H9 (cell line): ENCODE measurements around the gene DCDC1. TPM values are rescaled to one million over a fixed set of nuclear protein-coding genes. Genes with fewer than 3 reads are reported as not detected.

Experiments used
- DNase-seq: peaks from one replicate; pipeline ENCODE4 v3.0.0-alpha.2; 2017
- H2AFZ ChIP-seq: one replicate; pipeline ENCODE4 v1.6.1; 2013; ENCODE audit warnings: mild to moderate bottlenecking, low read length, control low read depth, moderate library complexity
- H2AK5ac ChIP-seq: 2 replicates; pipeline ENCODE4 v1.6.1; 2013; ENCODE audit warnings: low read length, control low read depth, mixed read lengths; ENCODE audit not compliant: insufficient read length
- H2BK120ac ChIP-seq: one replicate; pipeline ENCODE4 v1.6.1; 2013; ENCODE audit warnings: low read depth, mild to moderate bottlenecking, low read length, control low read depth, inconsistent platforms; ENCODE audit not compliant: poor library complexity, severe bottlenecking
- H2BK12ac ChIP-seq: 2 replicates; pipeline ENCODE4 v1.6.1; 2013; ENCODE audit warnings: low read length, control low read depth, mixed read lengths, low read depth; ENCODE audit not compliant: insufficient read length
- H2BK15ac ChIP-seq: 2 replicates; pipeline ENCODE4 v1.6.1; 2013; ENCODE audit warnings: low read depth, low read length, control low read depth
- H2BK20ac ChIP-seq: one replicate; pipeline ENCODE4 v1.6.1; 2013; ENCODE audit warnings: low read depth, mild to moderate bottlenecking, low read length, control low read depth, inconsistent platforms; ENCODE audit not compliant: poor library complexity, severe bottlenecking
- H2BK5ac ChIP-seq: 2 replicates; pipeline ENCODE4 v1.6.1; 2013; ENCODE audit warnings: low read length, control low read depth, mixed read lengths; ENCODE audit not compliant: insufficient read length
- H3K14ac ChIP-seq: 2 replicates; pipeline ENCODE4 v1.6.1; 2013; ENCODE audit warnings: low read length, control low read depth; ENCODE audit not compliant: insufficient read depth
- H3K18ac ChIP-seq: 2 replicates; pipeline ENCODE4 v1.6.1; 2013; ENCODE audit warnings: low read depth, mild to moderate bottlenecking, mixed read lengths, low read length, control low read depth; ENCODE audit not compliant: insufficient read length
- H3K23ac ChIP-seq: 2 replicates; pipeline ENCODE4 v1.6.1; 2013; ENCODE audit warnings: low read length, control low read depth, mixed read lengths, low read depth; ENCODE audit not compliant: insufficient read length
- H3K23me2 ChIP-seq: 2 replicates; pipeline ENCODE4 v1.6.1; 2013; ENCODE audit warnings: low read depth, mild to moderate bottlenecking, mixed read lengths, low read length, control low read depth; ENCODE audit not compliant: insufficient read length, poor library complexity, severe bottlenecking
- H3K27ac ChIP-seq: 2 replicates; pipeline ENCODE4 v1.5.1; 2013; ENCODE audit warnings: low read length, control low read depth, mixed read lengths, low read depth; ENCODE audit not compliant: insufficient read length
- H3K27me3 ChIP-seq: 2 replicates; pipeline ENCODE4 v1.6.1; 2013; ENCODE audit warnings: low read length, control low read depth, inconsistent platforms; ENCODE audit not compliant: insufficient read depth
- H3K4ac ChIP-seq: 2 replicates; pipeline ENCODE4 v1.6.1; 2013; ENCODE audit warnings: low read depth, mild to moderate bottlenecking, control low read depth, inconsistent platforms, low read length, moderate library complexity
- H3K4me1 ChIP-seq: 2 replicates; pipeline ENCODE4 v1.6.1; 2013; ENCODE audit warnings: low read length, control low read depth, inconsistent platforms; ENCODE audit not compliant: insufficient read depth
- H3K4me2 ChIP-seq: 2 replicates; pipeline ENCODE4 v1.6.1; 2013; ENCODE audit warnings: low read length, control low read depth, mixed read lengths; ENCODE audit not compliant: insufficient read length, insufficient read depth
- H3K56ac ChIP-seq: 2 replicates; pipeline ENCODE4 v1.6.1; 2013; ENCODE audit warnings: low read depth, mild to moderate bottlenecking, mixed read lengths, low read length, control low read depth; ENCODE audit not compliant: insufficient read length
- H3K79me1 ChIP-seq: 2 replicates; pipeline ENCODE4 v1.6.1; 2013; ENCODE audit warnings: low read depth, mild to moderate bottlenecking, moderate library complexity, low read length, control low read depth, inconsistent platforms; ENCODE audit not compliant: insufficient read depth, poor library complexity, severe bottlenecking
- H3K79me2 ChIP-seq: 2 replicates; pipeline ENCODE4 v1.6.1; 2013; ENCODE audit warnings: low read length, control low read depth, inconsistent platforms; ENCODE audit not compliant: insufficient read depth
- H3K9ac ChIP-seq: 2 replicates; pipeline ENCODE4 v1.6.1; 2013; ENCODE audit warnings: low read length, control low read depth, mixed read lengths; ENCODE audit not compliant: insufficient read length; ENCODE audit errors: extremely low read depth
- H3K9me3 ChIP-seq: one replicate; pipeline ENCODE4 v1.6.1; 2013; ENCODE audit warnings: low read depth, low read length, inconsistent platforms; ENCODE audit not compliant: control insufficient read depth
- H3T11ph ChIP-seq: one replicate; pipeline ENCODE4 v1.6.1; 2013; ENCODE audit warnings: mild to moderate bottlenecking, low read length, control low read depth, inconsistent platforms
- H4K20me1 ChIP-seq: one replicate; pipeline ENCODE4 v1.6.1; 2013; ENCODE audit not compliant: control insufficient read depth, insufficient read length, insufficient read depth
- H4K5ac ChIP-seq: 2 replicates; pipeline ENCODE4 v1.6.1; 2013; ENCODE audit warnings: low read depth, mild to moderate bottlenecking, mixed read lengths, low read length, control low read depth; ENCODE audit not compliant: insufficient read length
- H4K8ac ChIP-seq: replicated peaks from 2 replicates; pipeline ENCODE4 v1.6.1; 2013; ENCODE audit warnings: low read length, control low read depth, mixed read lengths, low read depth; ENCODE audit not compliant: insufficient read length
- H4K91ac ChIP-seq: 2 replicates; pipeline ENCODE4 v1.6.1; 2013; ENCODE audit warnings: low read depth, mild to moderate bottlenecking, moderate library complexity, mixed read lengths, low read length, control low read depth; ENCODE audit not compliant: insufficient read length
- H3K27ac Mint-ChIP-seq, 3 experiments: 2 replicates in 2 of 3; 3 replicates in 1 of 3; pipeline ENCODE4 v1.8.0; 2020 to 2021; ENCODE audit warnings: mixed read lengths in 3 of 3, mild to moderate bottlenecking in 1 of 3, moderate library complexity in 1 of 3
- H3K27me3 Mint-ChIP-seq: 2 replicates; pipeline ENCODE4 v1.8.0; 2021; ENCODE audit warnings: low read depth, mild to moderate bottlenecking, moderate library complexity, mixed read lengths
- H3K36me3 Mint-ChIP-seq, 3 experiments: 2 replicates in 2 of 3; 3 replicates in 1 of 3; pipeline ENCODE4 v1.8.0; 2020 to 2021; ENCODE audit warnings: low read depth in 3 of 3, mixed read lengths in 3 of 3; ENCODE audit not compliant: insufficient read depth in 1 of 3
- H3K4me1 Mint-ChIP-seq, 2 experiments: 2 replicates each; pipeline ENCODE4 v1.8.0; 2020; ENCODE audit warnings: mixed read lengths in 2 of 2
- H3K4me3 Mint-ChIP-seq, 2 experiments: 2 replicates in 1 of 2; 3 replicates in 1 of 2; pipeline ENCODE4 v1.8.0; 2020 to 2021; ENCODE audit warnings: mild to moderate bottlenecking in 2 of 2, mixed read lengths in 2 of 2, moderate library complexity in 1 of 2
- H3K9me3 Mint-ChIP-seq, 2 experiments: 2 replicates in 1 of 2; 3 replicates in 1 of 2; pipeline ENCODE4 v1.8.0; 2020; ENCODE audit warnings: mild to moderate bottlenecking in 2 of 2, mixed read lengths in 2 of 2, moderate library complexity in 1 of 2
- CTCF ChIP-seq: fragments of 200-600 bp; sonication (generic); conservative IDR thresholded peaks from 3 replicates; pipeline ENCODE4 v1.8.0; 2021; ENCODE audit warnings: antibody characterized with exemption, mild to moderate bottlenecking
- WGBS: extraction: QIAGEN DNeasy Blood & Tissue Kit; methylation state at CpG from one replicate; pipeline ENCODE4 v1.1.7; 2013; ENCODE audit warnings: missing lambda C conversion rate, low lambda C conversion rate, mixed read lengths; ENCODE audit not compliant: insufficient read length; ENCODE audit errors: extremely low coverage; 5-methylcytosine and 5-hydroxymethylcytosine counted together
- total RNA-seq: library from RNA; stranded (reverse); gene quantifications from 2 replicates; pipeline ENCODE4 v1.2.1, GENCODE V29; 2021

DCDC1 gene
- total RNA-seq, 1 experiment from 2014 or later = 0.09 TPM

- no peak overlapping the region for H4K8ac ChIP-seq
- DNase-seq = no peak
- no peak overlapping the region for H4K91ac ChIP-seq
- no peak overlapping the region for H3K4ac ChIP-seq
- no peak overlapping the region for H3K4me3 Mint-ChIP-seq
- H3K23me2 ChIP-seq = no peaks in the 10 kb centered on the region
- no peaks in the 10 kb centered on the region for H3K79me1 ChIP-seq
- H2BK20ac ChIP-seq = no peak overlapping the region
- no peak overlapping the region for H3K56ac ChIP-seq
- no peaks in the 10 kb centered on the region for H3K9me3 ChIP-seq
- no peaks in the 10 kb centered on the region for H3K4me1 ChIP-seq
- H3K27ac ChIP-seq = no peak overlapping the region
- TF ChIP-seq CTCF = no peak
- peaks cover 3 to 6% (median 4%) of the 10 kb centered on the region in 3 experiments; a peak in 3 of 7 replicates for H3K36me3 Mint-ChIP-seq
- no peak overlapping the region for H3K14ac ChIP-seq
- no peaks in the 10 kb centered on the region for H3K27me3 ChIP-seq
- H2BK12ac ChIP-seq = no peak overlapping the region
- H3K9me3 Mint-ChIP-seq = peaks cover 5 to 12% of the 10 kb centered on the region in 2 experiments; a peak in 4 of 5 replicates
- no peak overlapping the region for H2AK5ac ChIP-seq
- no peak overlapping the region for H2AFZ ChIP-seq
- H4K5ac ChIP-seq = no peak overlapping the region
- 100% methylated on average over 1 of the region's 5 CpGs for WGBS
- no peak overlapping the region for H2BK120ac ChIP-seq
- no peaks in the 10 kb centered on the region for H3K4me1 Mint-ChIP-seq
- H3K4me2 ChIP-seq = no peak overlapping the region
- H2BK5ac ChIP-seq = no peak overlapping the region
- no peak overlapping the region for H3T11ph ChIP-seq
- H3K27me3 Mint-ChIP-seq = no peaks in the 10 kb centered on the region; the same call in 1 of the 2 replicates
- H2BK15ac ChIP-seq = no peak overlapping the region
- H3K9ac ChIP-seq = no peak overlapping the region
- H4K20me1 ChIP-seq = no peaks in the 10 kb centered on the region
- H3K79me2 ChIP-seq = no peaks in the 10 kb centered on the region
- H3K18ac ChIP-seq = no peak overlapping the region
- H3K23ac ChIP-seq = no peak overlapping the region
- no peak overlapping the region for H3K27ac Mint-ChIP-seq
Measured at GRCh38 chr11:30938171-30938570, 431.4 kb downstream of the DCDC1 start.
